Epithelial cell of prostate (primary cell): ENCODE results near the gene BPIFA1.

ENCODE experiments used
- DNase-seq: peaks from one replicate; pipeline ENCODE4 v3.0.0-alpha.2; 2011; ENCODE audit warnings: low read depth, low spot score
- H3K27ac ChIP-seq: fragments of 450-650 bp; 2 replicates; pipeline ENCODE4 v1.5.1; 2017; ENCODE audit warnings: mild to moderate bottlenecking

Gene BPIFA1

DNA sequence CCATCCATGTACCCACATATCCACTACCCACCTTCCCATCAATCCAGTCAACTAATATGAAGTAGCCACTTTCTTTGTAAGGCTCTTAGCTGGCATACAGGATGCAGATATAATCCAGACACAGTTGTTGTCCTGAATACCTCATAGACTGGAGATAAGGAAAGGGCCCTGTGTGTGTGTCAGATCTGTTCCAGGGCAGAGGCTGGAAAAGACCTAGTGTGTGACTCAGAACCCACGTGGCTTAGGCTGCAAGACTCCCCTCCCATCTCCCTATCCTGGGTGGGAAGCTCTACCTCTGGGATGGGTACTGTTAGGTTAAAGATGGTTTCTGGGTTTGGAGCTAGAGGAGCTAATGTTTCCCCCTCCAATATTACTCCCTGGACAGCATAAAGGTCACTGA is 3.6 kb downstream of the BPIFA1 start:
- no peak overlapping the region for H3K27ac ChIP-seq
- DNase-seq, result no peak

GRCh38 chr20:33239979-33240736 is 4.4 kb downstream of the BPIFA1 start:
- no peak overlapping the region for H3K27ac ChIP-seq
- DNase-seq, result no peak

GRCh38 chr20:33240923-33241322 is 5.1 kb downstream of the BPIFA1 start:
- no peak overlapping the region for H3K27ac ChIP-seq
- DNase-seq, result no peak

DNA sequence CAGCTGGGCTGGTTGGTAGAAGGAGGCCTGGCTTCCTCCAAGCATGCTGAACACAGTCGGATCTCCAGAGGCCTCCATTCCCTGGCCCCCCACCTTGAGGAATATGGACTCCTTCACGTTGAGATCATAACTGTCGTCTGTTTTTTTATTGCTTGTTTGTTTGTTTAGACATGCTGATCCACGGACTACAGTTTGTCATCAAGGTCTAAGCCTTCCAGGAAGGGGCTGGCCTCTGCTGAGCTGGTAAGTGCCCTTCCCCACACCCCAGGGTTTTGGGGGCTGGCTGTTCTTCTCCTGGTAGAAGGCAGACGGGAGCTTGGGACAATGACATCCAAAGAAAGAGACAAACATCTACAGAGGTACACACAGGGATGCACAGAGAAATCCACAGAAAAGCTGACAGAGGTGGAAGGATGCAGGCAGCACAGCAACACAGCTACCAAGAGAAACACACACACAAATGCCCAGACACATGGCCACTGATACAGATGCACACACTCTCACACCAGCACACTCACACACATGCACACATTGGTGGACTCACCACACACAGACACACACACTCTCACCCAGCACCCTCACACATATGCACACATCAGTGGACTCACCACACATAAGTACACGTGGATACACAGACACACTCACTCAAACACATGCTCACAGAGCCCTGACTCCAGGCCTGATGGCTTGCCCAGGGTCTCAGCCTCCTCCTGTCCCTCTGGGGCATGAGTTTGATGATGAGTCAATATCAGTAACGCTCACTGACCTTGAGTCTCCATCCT is 6.7 kb downstream of the BPIFA1 start:
- H3K27ac ChIP-seq, result no peak overlapping the region

DNA sequence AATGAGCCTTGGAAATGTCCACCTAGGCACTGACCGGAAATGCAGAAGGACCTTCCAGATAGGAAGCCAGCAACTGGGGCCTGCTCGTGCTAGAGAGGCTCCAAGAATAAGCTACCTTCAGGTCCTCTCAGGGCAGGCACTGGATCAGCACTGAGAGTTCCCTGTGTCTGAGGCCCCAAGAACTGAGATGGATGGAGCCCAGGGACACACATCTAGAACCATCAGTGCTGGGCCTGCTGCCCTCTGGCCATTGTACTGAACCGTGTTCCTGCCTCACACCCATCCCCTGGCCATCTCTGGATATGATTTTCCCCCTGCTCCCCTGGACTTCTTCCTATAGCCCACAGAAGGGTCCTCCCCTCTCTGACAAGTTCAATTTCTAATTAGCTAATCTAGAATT is 10.3 kb downstream of the BPIFA1 start:
- no peak for DNase-seq

More for the DNA sequence above, 6.7 kb downstream of the BPIFA1 start:
- DNase-seq, result no peak

DNA sequence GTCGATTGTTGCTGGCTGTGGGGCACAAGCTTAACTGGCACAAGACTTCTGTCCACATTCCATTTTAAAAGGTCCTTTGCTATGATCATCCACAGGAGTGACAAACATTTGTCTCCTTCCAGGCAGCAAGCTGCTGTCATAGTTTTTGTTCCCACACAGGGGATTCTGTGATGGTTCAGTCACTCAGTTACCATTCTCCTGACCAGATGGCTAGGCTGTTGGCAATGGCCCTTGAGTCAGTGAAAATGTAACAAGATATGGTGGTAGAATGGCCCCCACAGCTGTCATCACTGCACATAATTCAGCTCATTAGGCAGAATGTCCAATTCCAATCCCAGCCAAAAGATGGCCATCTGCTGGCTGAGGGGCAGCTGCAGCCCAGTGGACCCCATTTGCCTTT is 13.7 kb downstream of the BPIFA1 start:
- no peak for DNase-seq
- H3K27ac ChIP-seq, result no peak overlapping the region

More for the DNA sequence above, 10.3 kb downstream of the BPIFA1 start:
- H3K27ac ChIP-seq, result no peak overlapping the region

DNA sequence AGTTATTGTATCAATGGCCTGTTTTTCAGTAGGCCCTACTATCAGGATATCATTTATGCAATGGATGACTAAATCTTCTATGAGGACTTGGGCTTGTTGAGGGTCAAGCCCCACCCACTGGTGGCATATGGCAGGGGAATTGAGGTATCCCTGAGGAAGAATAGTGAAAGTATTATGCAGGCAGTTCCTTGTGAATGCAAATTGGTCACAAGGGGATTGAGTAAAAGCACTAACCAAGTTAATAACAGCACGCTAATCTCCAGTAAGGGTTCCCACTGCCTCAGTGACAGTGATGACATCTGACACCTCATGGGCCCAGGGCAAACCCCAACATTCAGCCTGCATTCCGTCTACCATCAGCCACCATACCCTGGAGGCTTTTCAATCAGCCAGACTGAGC is 14.9 kb downstream of the BPIFA1 start:
- no peak overlapping the region for H3K27ac ChIP-seq
- no peak for DNase-seq

DNA sequence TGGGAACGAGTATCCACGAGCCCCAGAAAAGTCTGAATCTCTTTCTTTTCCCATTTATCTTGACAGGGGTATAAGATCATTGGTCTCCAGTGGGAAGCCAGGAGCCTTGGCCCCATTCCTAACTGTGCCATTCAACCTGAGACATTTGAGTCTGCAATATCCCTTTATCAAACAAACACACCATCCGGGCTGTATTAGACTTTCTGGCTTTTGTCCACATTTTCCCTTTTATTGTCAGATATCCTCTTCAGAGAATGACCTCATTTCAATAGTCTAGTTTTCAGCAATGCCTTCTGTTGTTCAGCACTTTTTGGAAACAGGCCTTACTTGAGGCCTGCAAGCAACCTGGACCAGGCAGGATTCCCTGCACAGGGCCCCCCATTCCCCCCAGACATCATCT is 15.7 kb downstream of the BPIFA1 start:
- DNase-seq, result no peak
- H3K27ac ChIP-seq, result no peak overlapping the region

GRCh38 chr20:33252460-33252859 is 16.7 kb downstream of the BPIFA1 start:
- no peak for DNase-seq
- no peak overlapping the region for H3K27ac ChIP-seq

- H3K27ac ChIP-seq, result no peak overlapping the region
- DNase-seq, result no peak
Observed at GRCh38 chr20:33255005-33255404, 19.2 kb downstream of the BPIFA1 start.

DNA sequence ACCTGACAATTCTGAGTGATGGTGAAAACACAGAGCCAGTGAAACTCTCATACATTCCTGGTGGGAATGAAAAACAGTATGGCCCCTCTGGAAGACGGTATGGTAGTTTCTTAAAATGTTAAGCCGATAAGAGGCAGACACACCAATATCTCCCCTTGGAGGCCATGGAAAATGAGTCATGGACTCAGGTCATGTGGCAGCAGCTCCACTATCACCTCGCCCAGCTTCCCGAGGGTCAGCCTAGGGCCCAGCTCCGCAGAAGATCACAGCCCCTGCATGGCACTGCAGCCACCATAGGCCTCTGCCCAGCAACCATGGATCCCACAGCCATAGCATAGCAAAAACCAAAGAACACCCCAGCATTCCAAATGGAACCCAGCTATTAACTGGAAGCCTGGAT is 21.4 kb downstream of the BPIFA1 start:
- DNase-seq, result no peak
- no peak overlapping the region for H3K27ac ChIP-seq

- H3K27ac ChIP-seq, result no peak overlapping the region
- no peak for DNase-seq
Observed at GRCh38 chr20:33259371-33259770, 23.6 kb downstream of the BPIFA1 start.

- DNase-seq, result no peak
- H3K27ac ChIP-seq, result no peak overlapping the region
Observed at GRCh38 chr20:33261465-33261864, 25.7 kb downstream of the BPIFA1 start.

GRCh38 chr20:33262658-33263065 is 26.9 kb downstream of the BPIFA1 start:
- H3K27ac ChIP-seq, result no peak overlapping the region
- DNase-seq, result no peak

GRCh38 chr20:33263784-33264183 is 28.0 kb downstream of the BPIFA1 start:
- H3K27ac ChIP-seq, result no peak overlapping the region

GRCh38 chr20:33267701-33268100 is 31.9 kb downstream of the BPIFA1 start:
- DNase-seq, result no peak
- H3K27ac ChIP-seq, result no peak overlapping the region

More at GRCh38 chr20:33263784-33264183, 28.0 kb downstream of the BPIFA1 start:
- no peak for DNase-seq

GRCh38 chr20:33272155-33272873 is 36.5 kb downstream of the BPIFA1 start:
- DNase-seq, result no peak

GRCh38 chr20:33273117-33273851 is 37.5 kb downstream of the BPIFA1 start:
- H3K27ac ChIP-seq, result no peak overlapping the region
- DNase-seq, result no peak

More at GRCh38 chr20:33272155-33272873, 36.5 kb downstream of the BPIFA1 start:
- H3K27ac ChIP-seq, result no peak overlapping the region

GRCh38 chr20:33275215-33275614 is 39.4 kb downstream of the BPIFA1 start:
- DNase-seq, result no peak
- H3K27ac ChIP-seq, result no peak overlapping the region

- DNase-seq, result no peak
- no peak overlapping the region for H3K27ac ChIP-seq
Observed at GRCh38 chr20:33275871-33276270, 40.1 kb downstream of the BPIFA1 start.
